HFF-Myc (cell line): Measurements from ENCODE around the gene FAF1.
"Not testable (repeated sequence)": the region's sequence is repeated elsewhere in the genome, so short reads cannot be mapped to it uniquely, and the experiment has no call there.

Experiments
- DNase-seq: peaks from one replicate; pipeline ENCODE4 v3.0.0-alpha.2; 2011; ENCODE audit warnings: low read depth; ENCODE audit errors: extremely low read depth
- H3K4me3 ChIP-seq: replicated peaks from 2 replicates; pipeline ENCODE4 v1.5.1; 2011; ENCODE audit warnings: low read depth, mild to moderate bottlenecking, control low read depth, low read length
- TF ChIP-seq, protein P1 (sequence below): IDR thresholded peaks from 2 replicates; pipeline ENCODE4 v1.5.1; 2012; ENCODE audit warnings: mild to moderate bottlenecking, low read depth, low read length, control low read depth; ENCODE audit errors: missing control alignments

The FAF1 gene

DNA sequence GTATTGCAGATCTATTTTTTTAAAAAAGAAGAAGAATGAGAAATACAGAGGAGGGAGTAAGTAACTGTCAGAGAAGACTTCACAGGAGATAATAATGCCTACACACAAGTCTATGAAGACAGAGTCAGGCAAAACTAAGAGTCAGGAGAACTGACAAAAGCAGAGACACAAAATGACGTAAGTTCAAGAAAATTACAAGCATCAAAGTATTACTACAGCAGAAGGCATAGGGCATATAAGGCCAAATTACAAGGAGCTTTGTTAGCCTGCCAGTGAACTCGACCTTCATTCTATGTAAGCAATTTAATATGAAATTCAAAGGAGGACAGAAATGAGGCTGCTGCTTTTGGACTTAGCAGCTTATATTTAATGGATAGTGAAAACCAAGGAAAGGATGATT lies 23.7 kb downstream of the FAF1 start:
- TF ChIP-seq, protein P1, sequence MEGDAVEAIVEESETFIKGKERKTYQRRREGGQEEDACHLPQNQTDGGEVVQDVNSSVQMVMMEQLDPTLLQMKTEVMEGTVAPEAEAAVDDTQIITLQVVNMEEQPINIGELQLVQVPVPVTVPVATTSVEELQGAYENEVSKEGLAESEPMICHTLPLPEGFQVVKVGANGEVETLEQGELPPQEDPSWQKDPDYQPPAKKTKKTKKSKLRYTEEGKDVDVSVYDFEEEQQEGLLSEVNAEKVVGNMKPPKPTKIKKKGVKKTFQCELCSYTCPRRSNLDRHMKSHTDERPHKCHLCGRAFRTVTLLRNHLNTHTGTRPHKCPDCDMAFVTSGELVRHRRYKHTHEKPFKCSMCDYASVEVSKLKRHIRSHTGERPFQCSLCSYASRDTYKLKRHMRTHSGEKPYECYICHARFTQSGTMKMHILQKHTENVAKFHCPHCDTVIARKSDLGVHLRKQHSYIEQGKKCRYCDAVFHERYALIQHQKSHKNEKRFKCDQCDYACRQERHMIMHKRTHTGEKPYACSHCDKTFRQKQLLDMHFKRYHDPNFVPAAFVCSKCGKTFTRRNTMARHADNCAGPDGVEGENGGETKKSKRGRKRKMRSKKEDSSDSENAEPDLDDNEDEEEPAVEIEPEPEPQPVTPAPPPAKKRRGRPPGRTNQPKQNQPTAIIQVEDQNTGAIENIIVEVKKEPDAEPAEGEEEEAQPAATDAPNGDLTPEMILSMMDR = no peak
- DNase-seq = no peak
- H3K4me3 ChIP-seq = no peak overlapping the region

DNA sequence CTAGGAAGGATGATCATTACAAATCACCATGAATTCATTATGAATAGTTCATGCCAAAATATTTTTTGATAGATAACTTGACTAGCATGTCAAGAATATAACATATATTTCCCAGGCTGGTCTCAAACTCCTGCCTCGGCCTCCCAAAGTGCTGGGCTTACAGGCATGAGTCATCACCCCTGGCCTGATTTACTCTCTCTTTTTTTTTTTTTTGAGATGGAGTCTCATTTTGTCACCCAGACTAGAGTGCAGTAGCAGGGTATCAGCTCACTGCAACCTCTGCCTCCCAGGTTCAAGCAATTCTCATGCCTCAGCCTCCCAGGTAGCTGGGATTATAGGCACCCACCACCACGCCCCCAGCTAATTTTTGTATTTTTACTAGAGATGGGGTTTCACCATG lies 24.8 kb downstream of the FAF1 start:
- not testable (repeated sequence) for H3K4me3 ChIP-seq, DNase-seq

- TF ChIP-seq, protein P1 = no peak
- no peak for DNase-seq
- H3K4me3 ChIP-seq = no peak overlapping the region
These were observed 25.2 kb downstream of the FAF1 start for GRCh38 chr1:50934838-50935237.

DNA sequence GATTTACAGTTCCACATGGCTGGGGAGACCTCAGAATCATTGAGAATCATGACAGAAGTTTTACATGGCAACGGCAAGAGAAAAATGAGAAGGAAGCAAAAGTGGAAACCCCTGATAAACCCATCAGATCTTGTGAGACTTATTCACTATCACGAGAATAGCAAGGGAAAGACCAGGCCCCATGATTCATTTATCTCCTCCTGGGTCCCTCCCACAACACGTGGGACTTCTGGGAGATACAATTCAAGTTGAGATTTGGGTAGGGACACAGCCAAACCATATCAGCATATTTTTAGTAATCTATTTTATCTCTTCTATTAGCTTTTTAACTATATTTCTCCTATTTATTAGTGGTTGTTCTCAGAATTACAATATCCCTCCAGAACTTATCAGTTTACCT lies 26.3 kb downstream of the FAF1 start:
- not testable (repeated sequence) for DNase-seq

DNA sequence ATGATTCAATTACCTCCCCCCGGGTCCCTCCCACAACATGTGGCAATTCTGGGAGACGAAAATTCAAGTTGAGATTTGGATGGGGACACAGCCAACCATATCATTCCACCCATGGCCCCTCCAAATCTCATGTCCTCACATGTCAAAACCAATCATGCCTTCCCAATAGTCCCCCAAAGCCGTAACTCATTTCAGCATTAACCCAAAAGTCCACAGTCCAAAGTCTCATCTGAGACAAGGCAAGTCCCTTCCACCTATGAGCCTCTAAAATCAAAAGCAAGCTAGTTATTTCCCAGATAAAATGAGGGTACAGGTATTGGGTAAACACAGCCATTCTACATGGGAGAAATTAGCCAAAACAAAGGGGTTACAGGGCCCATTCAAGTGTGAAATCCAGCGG lies 28.0 kb downstream of the FAF1 start:
- H3K4me3 ChIP-seq, DNase-seq: not testable (repeated sequence)

More for the DNA sequence above, 26.3 kb downstream of the FAF1 start:
- H3K4me3 ChIP-seq = not testable (repeated sequence)

DNA sequence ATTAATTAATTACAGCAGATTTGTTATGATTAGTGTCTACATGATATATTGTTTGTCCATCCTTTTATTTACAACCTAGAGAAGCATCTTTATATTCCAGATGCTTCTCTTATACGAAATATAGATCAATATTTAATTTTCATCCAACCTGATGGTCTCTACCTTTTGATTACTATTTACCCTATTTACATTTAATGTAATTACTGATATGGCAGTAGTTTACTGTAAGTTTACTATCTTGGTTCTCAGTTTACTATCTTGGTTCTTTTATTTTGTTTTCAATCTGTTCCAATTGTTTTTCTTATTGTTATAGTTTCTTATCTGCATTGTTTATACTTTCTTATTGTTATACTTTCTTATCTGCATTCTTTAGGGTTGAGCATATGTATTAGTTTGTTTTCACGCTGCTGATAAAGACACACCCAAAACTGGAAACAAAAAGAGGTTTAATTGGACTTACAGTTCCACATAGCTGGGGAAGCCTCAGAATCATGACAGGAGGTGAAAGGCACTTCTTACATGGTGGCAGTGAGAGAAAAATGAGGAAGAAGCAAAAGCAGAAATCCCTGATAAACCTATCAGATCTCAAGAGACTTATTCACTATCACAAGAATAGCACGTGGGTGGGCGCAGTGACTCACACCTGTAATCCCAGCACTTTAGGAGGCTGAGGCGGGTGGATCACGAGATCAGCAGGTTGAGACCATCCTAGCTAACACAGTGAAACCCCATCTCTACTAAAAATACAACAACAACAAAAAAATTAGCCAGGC lies 28.9 kb downstream of the FAF1 start:
- no peak for DNase-seq
- TF ChIP-seq, protein P1 = no peak
- no peak overlapping the region for H3K4me3 ChIP-seq

DNA sequence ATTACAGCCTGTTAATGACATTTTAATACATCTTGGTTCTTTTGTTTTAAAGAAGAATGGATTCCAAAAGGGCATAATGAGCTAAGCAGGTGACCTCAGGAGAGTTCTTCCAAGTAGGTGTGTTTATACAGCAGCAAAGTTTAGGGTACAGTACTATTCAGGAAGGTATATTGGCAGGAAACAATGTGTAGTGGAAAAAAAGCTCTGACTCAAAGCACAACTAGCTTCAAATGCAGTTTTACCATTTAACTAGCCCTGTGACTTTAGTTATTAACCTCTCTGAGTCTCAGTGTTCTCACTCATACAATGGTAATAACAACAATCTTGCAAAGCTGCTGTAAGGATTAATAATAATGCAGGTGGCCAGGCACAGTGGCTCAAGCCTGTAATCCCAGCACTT lies 29.9 kb downstream of the FAF1 start:
- TF ChIP-seq, protein P1 = no peak
- DNase-seq = no peak
- no peak overlapping the region for H3K4me3 ChIP-seq

DNA sequence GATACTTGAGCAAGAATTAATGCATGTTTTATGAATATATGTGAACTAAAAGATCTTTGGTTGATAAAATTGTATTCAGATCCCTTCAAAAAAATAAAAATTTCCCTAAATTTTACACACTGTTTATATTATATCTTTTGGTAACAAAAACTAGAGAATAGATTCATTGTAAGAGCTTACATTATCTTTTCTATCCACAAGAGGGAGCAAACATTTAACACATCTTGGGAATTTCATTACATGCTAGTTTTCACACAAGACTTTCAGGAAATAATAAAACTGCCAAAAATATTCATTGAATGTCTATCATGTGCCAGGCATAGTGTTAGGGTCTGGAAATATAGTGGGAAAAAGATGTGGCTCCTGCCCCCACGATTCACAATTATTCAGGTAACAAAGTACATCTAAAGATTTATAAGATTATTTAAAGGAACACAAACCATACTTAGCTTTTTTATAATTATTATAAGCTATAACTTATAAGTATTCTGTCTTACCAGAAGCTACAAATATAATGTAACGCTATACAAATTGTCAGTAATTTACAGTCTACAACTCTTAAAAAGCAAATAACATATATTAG lies 30.6 kb downstream of the FAF1 start:
- TF ChIP-seq, protein P1 = peak; percentile 28
- DNase-seq = peak; percentile 10

More for the DNA sequence above, 30.6 kb downstream of the FAF1 start:
- no peak overlapping the region for H3K4me3 ChIP-seq
